ENCODE results near the gene PAX6. TPM values are rescaled to one million over a fixed set of nuclear protein-coding genes. Genes with fewer than 3 reads are reported as not detected.

PAX6 gene
- total RNA-seq, 1 donor from 2014 or later = not detected

GRCh38 chr11:31805037-31805628 lies 6.0 kb downstream of the PAX6 start:
- DNase-seq (ENCODE audit: low read depth) = no peak

DNA sequence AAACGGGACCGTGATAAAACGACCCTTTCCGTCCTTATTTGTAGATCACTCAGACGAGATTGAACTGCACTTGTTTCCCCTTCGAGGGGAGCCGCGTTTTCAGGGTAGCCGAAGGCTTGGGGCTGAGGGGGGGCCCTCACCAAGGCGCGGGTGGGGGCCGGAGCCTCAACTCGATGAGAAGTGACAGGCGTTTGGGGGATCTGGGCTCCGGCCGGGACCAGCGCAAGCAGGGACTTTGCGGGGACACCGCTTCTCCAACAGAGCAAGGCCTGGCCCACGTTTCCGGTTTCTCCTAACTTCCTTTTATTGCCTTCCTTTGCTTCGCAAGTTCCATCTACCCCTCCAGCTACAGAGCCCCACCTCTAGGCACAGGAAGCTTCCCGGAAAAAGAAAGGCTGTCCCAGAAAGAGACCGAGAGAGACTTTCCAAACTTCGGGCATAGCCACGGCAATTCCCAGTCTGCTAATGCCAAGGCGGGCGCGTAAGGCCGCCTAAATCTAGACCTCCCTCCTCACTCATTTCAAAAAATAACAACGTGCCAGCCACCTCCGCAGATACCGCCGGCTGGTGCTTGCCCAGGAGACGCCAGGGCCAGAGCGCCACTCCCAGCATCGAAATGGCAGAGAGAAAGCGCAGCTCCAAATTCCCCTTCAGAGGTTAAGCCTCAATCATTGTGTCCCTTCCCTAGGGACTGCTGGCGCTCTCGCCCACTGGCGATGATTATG lies 6.6 kb downstream of the PAX6 start:
- peak overlapping the region; percentile 36 for H3K4me3 ChIP-seq (ENCODE audit: low read depth, low read length)
- TF ChIP-seq, protein P1, sequence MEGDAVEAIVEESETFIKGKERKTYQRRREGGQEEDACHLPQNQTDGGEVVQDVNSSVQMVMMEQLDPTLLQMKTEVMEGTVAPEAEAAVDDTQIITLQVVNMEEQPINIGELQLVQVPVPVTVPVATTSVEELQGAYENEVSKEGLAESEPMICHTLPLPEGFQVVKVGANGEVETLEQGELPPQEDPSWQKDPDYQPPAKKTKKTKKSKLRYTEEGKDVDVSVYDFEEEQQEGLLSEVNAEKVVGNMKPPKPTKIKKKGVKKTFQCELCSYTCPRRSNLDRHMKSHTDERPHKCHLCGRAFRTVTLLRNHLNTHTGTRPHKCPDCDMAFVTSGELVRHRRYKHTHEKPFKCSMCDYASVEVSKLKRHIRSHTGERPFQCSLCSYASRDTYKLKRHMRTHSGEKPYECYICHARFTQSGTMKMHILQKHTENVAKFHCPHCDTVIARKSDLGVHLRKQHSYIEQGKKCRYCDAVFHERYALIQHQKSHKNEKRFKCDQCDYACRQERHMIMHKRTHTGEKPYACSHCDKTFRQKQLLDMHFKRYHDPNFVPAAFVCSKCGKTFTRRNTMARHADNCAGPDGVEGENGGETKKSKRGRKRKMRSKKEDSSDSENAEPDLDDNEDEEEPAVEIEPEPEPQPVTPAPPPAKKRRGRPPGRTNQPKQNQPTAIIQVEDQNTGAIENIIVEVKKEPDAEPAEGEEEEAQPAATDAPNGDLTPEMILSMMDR (conservative IDR thresholded peaks at IDR 0.05; ENCODE audit: low read depth, low read length) = no peak
- DNase-seq (ENCODE audit: low read depth) = no peak

More at GRCh38 chr11:31805037-31805628, 6.0 kb downstream of the PAX6 start:
- TF ChIP-seq, protein P1 (conservative IDR thresholded peaks at IDR 0.05; ENCODE audit: low read depth, low read length) = no peak
- peak overlapping the region; percentile 36 for H3K4me3 ChIP-seq (ENCODE audit: low read depth, low read length)

- DNase-seq (ENCODE audit: low read depth) = no peak
- TF ChIP-seq, protein P1 (conservative IDR thresholded peaks at IDR 0.05; ENCODE audit: low read depth, low read length) = no peak
- H3K4me3 ChIP-seq (ENCODE audit: low read depth, low read length) = no peak overlapping the region
Measured at GRCh38 chr11:31803813-31804311, 7.3 kb downstream of the PAX6 start.

- no peak for DNase-seq (ENCODE audit: low read depth)
- TF ChIP-seq, protein P1 (conservative IDR thresholded peaks at IDR 0.05; ENCODE audit: low read depth, low read length) = no peak
Measured at GRCh38 chr11:31802990-31803812, 7.9 kb downstream of the PAX6 start.

DNA sequence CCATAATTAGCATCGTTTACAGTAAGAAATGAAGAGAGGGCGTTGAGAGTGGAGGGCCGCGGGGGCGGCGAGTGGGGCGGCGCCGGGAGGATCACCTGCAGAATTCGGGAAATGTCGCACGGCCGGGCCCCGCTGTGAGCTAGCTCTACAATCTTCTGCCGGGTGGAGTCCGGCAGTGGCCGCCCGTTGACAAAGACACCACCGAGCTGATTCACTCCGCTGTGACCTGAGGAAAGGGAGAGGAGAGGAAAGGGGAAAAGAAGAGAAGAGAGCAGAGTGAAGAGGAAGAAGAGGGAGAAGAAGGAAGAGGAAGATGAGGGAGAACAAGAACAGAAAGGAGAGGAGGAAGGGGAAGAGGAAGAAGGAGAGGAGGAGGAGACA lies 8.5 kb downstream of the PAX6 start:
- DNase-seq (ENCODE audit: low read depth) = no peak
- TF ChIP-seq, protein P1 (conservative IDR thresholded peaks at IDR 0.05; ENCODE audit: low read depth, low read length) = no peak
- H3K4me3 ChIP-seq (ENCODE audit: low read depth, low read length) = no peak overlapping the region

More at GRCh38 chr11:31802990-31803812, 7.9 kb downstream of the PAX6 start:
- no peak overlapping the region for H3K4me3 ChIP-seq (ENCODE audit: low read depth, low read length)

GRCh38 chr11:31802000-31802551 lies 9.0 kb downstream of the PAX6 start:
- no peak for DNase-seq (ENCODE audit: low read depth)
- TF ChIP-seq, protein P1 (conservative IDR thresholded peaks at IDR 0.05; ENCODE audit: low read depth, low read length) = no peak
- H3K4me3 ChIP-seq (ENCODE audit: low read depth, low read length) = no peak overlapping the region

Measured in epithelial cell of proximal tubule (primary cell).